ENCODE data around the gene ADAMTS7.
"Not testable (repeated sequence)": the region's sequence is repeated elsewhere in the genome, so short reads cannot be mapped to it uniquely, and the experiment has no call there.

The ADAMTS7 gene

GRCh38 chr15:78737931-78738558 is 73.2 kb downstream of the ADAMTS7 start:
- H3K9me3 ChIP-seq (ENCODE audit: control insufficient read depth, insufficient read depth, low read length); H3K9ac ChIP-seq (ENCODE audit: low read depth, low read length); H3K4me3 ChIP-seq (ENCODE audit: low read depth, low read length); H3K27me3 ChIP-seq (ENCODE audit: control insufficient read depth, insufficient read depth, low read length); H3K4me1 ChIP-seq (ENCODE audit: control insufficient read depth, insufficient read depth, low read length); H3K36me3 ChIP-seq (ENCODE audit: control insufficient read depth, insufficient read depth, low read length): not testable (repeated sequence)

GRCh38 chr15:78737187-78737820 is 74.0 kb downstream of the ADAMTS7 start:
- no peaks in the 10 kb centered on the region for H3K27me3 ChIP-seq (ENCODE audit: control insufficient read depth, insufficient read depth, low read length)
- no peak overlapping the region for H3K4me3 ChIP-seq (ENCODE audit: low read depth, low read length)
- no peak overlapping the region for H3K9ac ChIP-seq (ENCODE audit: low read depth, low read length)
- no peaks in the 10 kb centered on the region for H3K4me1 ChIP-seq (ENCODE audit: control insufficient read depth, insufficient read depth, low read length)
- H3K36me3 ChIP-seq (ENCODE audit: control insufficient read depth, insufficient read depth, low read length): no peaks in the 10 kb centered on the region
- H3K9me3 ChIP-seq (ENCODE audit: control insufficient read depth, insufficient read depth, low read length): no peaks in the 10 kb centered on the region

GRCh38 chr15:78736286-78736685 is 75.0 kb downstream of the ADAMTS7 start:
- H3K9ac ChIP-seq (ENCODE audit: low read depth, low read length); H3K4me1 ChIP-seq (ENCODE audit: control insufficient read depth, insufficient read depth, low read length); H3K27me3 ChIP-seq (ENCODE audit: control insufficient read depth, insufficient read depth, low read length); H3K36me3 ChIP-seq (ENCODE audit: control insufficient read depth, insufficient read depth, low read length); H3K9me3 ChIP-seq (ENCODE audit: control insufficient read depth, insufficient read depth, low read length); H3K4me3 ChIP-seq (ENCODE audit: low read depth, low read length): not testable (repeated sequence)

- H3K9me3 ChIP-seq (ENCODE audit: control insufficient read depth, insufficient read depth, low read length): no peaks in the 10 kb centered on the region
- no peak overlapping the region for H3K4me3 ChIP-seq (ENCODE audit: low read depth, low read length)
- no peak overlapping the region for H3K9ac ChIP-seq (ENCODE audit: low read depth, low read length)
- H3K27me3 ChIP-seq (ENCODE audit: control insufficient read depth, insufficient read depth, low read length): no peaks in the 10 kb centered on the region
- H3K36me3 ChIP-seq (ENCODE audit: control insufficient read depth, insufficient read depth, low read length): no peaks in the 10 kb centered on the region
- no peaks in the 10 kb centered on the region for H3K4me1 ChIP-seq (ENCODE audit: control insufficient read depth, insufficient read depth, low read length)
Observed at GRCh38 chr15:78734451-78735064, 76.7 kb downstream of the ADAMTS7 start.

- H3K27me3 ChIP-seq (ENCODE audit: control insufficient read depth, insufficient read depth, low read length): no peaks in the 10 kb centered on the region
- no peak overlapping the region for H3K9ac ChIP-seq (ENCODE audit: low read depth, low read length)
- H3K9me3 ChIP-seq (ENCODE audit: control insufficient read depth, insufficient read depth, low read length): no peaks in the 10 kb centered on the region
- no peak overlapping the region for H3K4me3 ChIP-seq (ENCODE audit: low read depth, low read length)
- peaks cover 1% of the 10 kb centered on the region for H3K4me1 ChIP-seq (ENCODE audit: control insufficient read depth, insufficient read depth, low read length)
- H3K36me3 ChIP-seq (ENCODE audit: control insufficient read depth, insufficient read depth, low read length): no peaks in the 10 kb centered on the region
Observed at GRCh38 chr15:78732634-78733033, 78.6 kb downstream of the ADAMTS7 start.

- Histone ChIP-seq H3K36me3 (ENCODE audit: control insufficient read depth, insufficient read depth, low read length) (no peaks in the 10 kb centered on the region), H3K27me3 (ENCODE audit: control insufficient read depth, insufficient read depth, low read length) (no peaks in the 10 kb centered on the region), H3K9ac (ENCODE audit: low read depth, low read length) (no peak overlapping the region), H3K4me3 (ENCODE audit: low read depth, low read length) (no peak overlapping the region), H3K4me1 (ENCODE audit: control insufficient read depth, insufficient read depth, low read length) (peaks cover 2% of the 10 kb centered on the region), H3K9me3 (ENCODE audit: control insufficient read depth, insufficient read depth, low read length) (no peaks in the 10 kb centered on the region)
Observed at GRCh38 chr15:78730955-78731354, 80.3 kb downstream of the ADAMTS7 start.

- not testable (repeated sequence) for H3K36me3 ChIP-seq (ENCODE audit: control insufficient read depth, insufficient read depth, low read length); H3K9ac ChIP-seq (ENCODE audit: low read depth, low read length); H3K9me3 ChIP-seq (ENCODE audit: control insufficient read depth, insufficient read depth, low read length); H3K4me1 ChIP-seq (ENCODE audit: control insufficient read depth, insufficient read depth, low read length); H3K27me3 ChIP-seq (ENCODE audit: control insufficient read depth, insufficient read depth, low read length); H3K4me3 ChIP-seq (ENCODE audit: low read depth, low read length)
Observed at GRCh38 chr15:78728427-78728826, 82.8 kb downstream of the ADAMTS7 start.

GRCh38 chr15:78727561-78727960 is 83.7 kb downstream of the ADAMTS7 start:
- Histone ChIP-seq H3K36me3 (ENCODE audit: control insufficient read depth, insufficient read depth, low read length) (no peaks in the 10 kb centered on the region), H3K4me3 (ENCODE audit: low read depth, low read length) (no peak overlapping the region), H3K27me3 (ENCODE audit: control insufficient read depth, insufficient read depth, low read length) (no peaks in the 10 kb centered on the region), H3K9me3 (ENCODE audit: control insufficient read depth, insufficient read depth, low read length) (no peaks in the 10 kb centered on the region), H3K9ac (ENCODE audit: low read depth, low read length) (no peak overlapping the region), H3K4me1 (ENCODE audit: control insufficient read depth, insufficient read depth, low read length) (peaks cover 2% of the 10 kb centered on the region)

GRCh38 chr15:78726870-78727551 is 84.3 kb downstream of the ADAMTS7 start:
- Histone ChIP-seq H3K9me3 (ENCODE audit: control insufficient read depth, insufficient read depth, low read length) (no peaks in the 10 kb centered on the region), H3K4me3 (ENCODE audit: low read depth, low read length) (no peak overlapping the region), H3K4me1 (ENCODE audit: control insufficient read depth, insufficient read depth, low read length) (peaks cover 2% of the 10 kb centered on the region), H3K9ac (ENCODE audit: low read depth, low read length) (no peak overlapping the region), H3K36me3 (ENCODE audit: control insufficient read depth, insufficient read depth, low read length) (no peaks in the 10 kb centered on the region), H3K27me3 (ENCODE audit: control insufficient read depth, insufficient read depth, low read length) (no peaks in the 10 kb centered on the region)

GRCh38 chr15:78719819-78720450 is 91.3 kb downstream of the ADAMTS7 start:
- not testable (repeated sequence) for H3K9me3 ChIP-seq (ENCODE audit: control insufficient read depth, insufficient read depth, low read length); H3K4me3 ChIP-seq (ENCODE audit: low read depth, low read length); H3K4me1 ChIP-seq (ENCODE audit: control insufficient read depth, insufficient read depth, low read length); H3K9ac ChIP-seq (ENCODE audit: low read depth, low read length); H3K36me3 ChIP-seq (ENCODE audit: control insufficient read depth, insufficient read depth, low read length); H3K27me3 ChIP-seq (ENCODE audit: control insufficient read depth, insufficient read depth, low read length)

- no peaks in the 10 kb centered on the region for H3K9me3 ChIP-seq (ENCODE audit: control insufficient read depth, insufficient read depth, low read length)
- no peaks in the 10 kb centered on the region for H3K27me3 ChIP-seq (ENCODE audit: control insufficient read depth, insufficient read depth, low read length)
- no peak overlapping the region for H3K9ac ChIP-seq (ENCODE audit: low read depth, low read length)
- no peaks in the 10 kb centered on the region for H3K36me3 ChIP-seq (ENCODE audit: control insufficient read depth, insufficient read depth, low read length)
- no peaks in the 10 kb centered on the region for H3K4me1 ChIP-seq (ENCODE audit: control insufficient read depth, insufficient read depth, low read length)
- H3K4me3 ChIP-seq (ENCODE audit: low read depth, low read length): no peak overlapping the region
Observed at GRCh38 chr15:78718837-78719236, 92.4 kb downstream of the ADAMTS7 start.

All from iPS-15b (cell line).